ENCODE data around the gene KSR1.

KSR1 gene

GRCh38 chr17:27596096-27596495 is 139.8 kb downstream of the KSR1 start:
- H3K9me3 ChIP-seq (ENCODE audit: insufficient read depth, low read length) = no peaks in the 10 kb centered on the region
- H3K79me2 ChIP-seq (ENCODE audit: low read length) = no peaks in the 10 kb centered on the region
- no peaks in the 10 kb centered on the region for H3K36me3 ChIP-seq (replicated peaks; ENCODE audit: low read depth, low read length)
- H3K4me2 ChIP-seq (ENCODE audit: low read length) = no peak overlapping the region
- H3K4me3 ChIP-seq (ENCODE audit: low read length) = no peak overlapping the region
- H3K4me1 ChIP-seq (ENCODE audit: low read length) = no peaks in the 10 kb centered on the region
- H3K9ac ChIP-seq (ENCODE audit: low read length) = no peak overlapping the region
- TF ChIP-seq EZH2phosphoT487 (IDR thresholded peaks at IDR 0.05; ENCODE audit: low read depth) (no peak), CTCF (IDR thresholded peaks at IDR 0.05; ENCODE audit: low read depth, low read length) (no peak)
- no peaks in the 10 kb centered on the region for H4K20me1 ChIP-seq (ENCODE audit: insufficient read depth, low read length)
- no peak overlapping the region for H3K27ac ChIP-seq (ENCODE audit: low read length)
- no peak overlapping the region for H2AFZ ChIP-seq (ENCODE audit: low read depth, low read length)
- H3K27me3 ChIP-seq (ENCODE audit: low read depth, low read length) = peaks cover 25% of the 10 kb centered on the region

- H3K36me3 ChIP-seq (replicated peaks; ENCODE audit: low read depth, low read length) = no peaks in the 10 kb centered on the region
Observed at GRCh38 chr17:27596566-27597187, 140.4 kb downstream of the KSR1 start.

GRCh38 chr17:27597188-27597580 is 140.9 kb downstream of the KSR1 start:
- H3K9ac ChIP-seq (ENCODE audit: low read length) = no peak overlapping the region
- H4K20me1 ChIP-seq (ENCODE audit: insufficient read depth, low read length) = no peaks in the 10 kb centered on the region; the same call in 1 of the 2 replicates
- no peak overlapping the region for H3K27ac ChIP-seq (ENCODE audit: low read length)
- TF ChIP-seq EZH2phosphoT487 (IDR thresholded peaks at IDR 0.05; ENCODE audit: low read depth) (no peak), CTCF (IDR thresholded peaks at IDR 0.05; ENCODE audit: low read depth, low read length) (no peak)
- H3K4me2 ChIP-seq (ENCODE audit: low read length) = no peak overlapping the region
- H3K79me2 ChIP-seq (ENCODE audit: low read length) = no peaks in the 10 kb centered on the region
- no peaks in the 10 kb centered on the region for H3K36me3 ChIP-seq (replicated peaks; ENCODE audit: low read depth, low read length)
- H3K27me3 ChIP-seq (ENCODE audit: low read depth, low read length) = peaks cover 15% of the 10 kb centered on the region
- no peak overlapping the region for H3K4me3 ChIP-seq (ENCODE audit: low read length)
- H3K4me1 ChIP-seq (ENCODE audit: low read length) = no peaks in the 10 kb centered on the region
- no peaks in the 10 kb centered on the region for H3K9me3 ChIP-seq (ENCODE audit: insufficient read depth, low read length)
- H2AFZ ChIP-seq (ENCODE audit: low read depth, low read length) = no peak overlapping the region

More at GRCh38 chr17:27596566-27597187, 140.4 kb downstream of the KSR1 start:
- Histone ChIP-seq H3K27ac (ENCODE audit: low read length) (no peak overlapping the region), H4K20me1 (ENCODE audit: insufficient read depth, low read length) (no peaks in the 10 kb centered on the region), H3K9me3 (ENCODE audit: insufficient read depth, low read length) (no peaks in the 10 kb centered on the region), H2AFZ (ENCODE audit: low read depth, low read length) (no peak overlapping the region), H3K79me2 (ENCODE audit: low read length) (no peaks in the 10 kb centered on the region), H3K4me2 (ENCODE audit: low read length) (no peak overlapping the region), H3K4me3 (ENCODE audit: low read length) (no peak overlapping the region), H3K27me3 (ENCODE audit: low read depth, low read length) (peaks cover 19% of the 10 kb centered on the region), H3K4me1 (ENCODE audit: low read length) (no peaks in the 10 kb centered on the region), H3K9ac (ENCODE audit: low read length) (no peak overlapping the region)
- TF ChIP-seq CTCF (IDR thresholded peaks at IDR 0.05; ENCODE audit: low read depth, low read length) (no peak), EZH2phosphoT487 (IDR thresholded peaks at IDR 0.05; ENCODE audit: low read depth) (no peak)

- Histone ChIP-seq H4K20me1 (ENCODE audit: insufficient read depth, low read length) (no peaks in the 10 kb centered on the region; the same call in 1 of the 2 replicates), H3K9ac (ENCODE audit: low read length) (no peak overlapping the region), H3K4me3 (ENCODE audit: low read length) (no peak overlapping the region), H3K27ac (ENCODE audit: low read length) (no peak overlapping the region), H2AFZ (ENCODE audit: low read depth, low read length) (no peak overlapping the region), H3K27me3 (ENCODE audit: low read depth, low read length) (peaks cover 16% of the 10 kb centered on the region), H3K4me1 (ENCODE audit: low read length) (no peaks in the 10 kb centered on the region), H3K9me3 (ENCODE audit: insufficient read depth, low read length) (no peaks in the 10 kb centered on the region), H3K79me2 (ENCODE audit: low read length) (no peaks in the 10 kb centered on the region), H3K36me3 (replicated peaks; ENCODE audit: low read depth, low read length) (no peaks in the 10 kb centered on the region), H3K4me2 (ENCODE audit: low read length) (no peak overlapping the region)
- TF ChIP-seq EZH2phosphoT487 (IDR thresholded peaks at IDR 0.05; ENCODE audit: low read depth) = no peak
- TF ChIP-seq CTCF (IDR thresholded peaks at IDR 0.05; ENCODE audit: low read depth, low read length) = no peak
Observed at GRCh38 chr17:27597783-27598320, 141.6 kb downstream of the KSR1 start.

Measured in OCI-LY3 (cell line).